Measurements from ENCODE around the gene TMEM123.
"Not testable (repeated sequence)": the region's sequence is repeated elsewhere in the genome, so short reads cannot be mapped to it uniquely, and the experiment has no call there.

Gene TMEM123

DNA sequence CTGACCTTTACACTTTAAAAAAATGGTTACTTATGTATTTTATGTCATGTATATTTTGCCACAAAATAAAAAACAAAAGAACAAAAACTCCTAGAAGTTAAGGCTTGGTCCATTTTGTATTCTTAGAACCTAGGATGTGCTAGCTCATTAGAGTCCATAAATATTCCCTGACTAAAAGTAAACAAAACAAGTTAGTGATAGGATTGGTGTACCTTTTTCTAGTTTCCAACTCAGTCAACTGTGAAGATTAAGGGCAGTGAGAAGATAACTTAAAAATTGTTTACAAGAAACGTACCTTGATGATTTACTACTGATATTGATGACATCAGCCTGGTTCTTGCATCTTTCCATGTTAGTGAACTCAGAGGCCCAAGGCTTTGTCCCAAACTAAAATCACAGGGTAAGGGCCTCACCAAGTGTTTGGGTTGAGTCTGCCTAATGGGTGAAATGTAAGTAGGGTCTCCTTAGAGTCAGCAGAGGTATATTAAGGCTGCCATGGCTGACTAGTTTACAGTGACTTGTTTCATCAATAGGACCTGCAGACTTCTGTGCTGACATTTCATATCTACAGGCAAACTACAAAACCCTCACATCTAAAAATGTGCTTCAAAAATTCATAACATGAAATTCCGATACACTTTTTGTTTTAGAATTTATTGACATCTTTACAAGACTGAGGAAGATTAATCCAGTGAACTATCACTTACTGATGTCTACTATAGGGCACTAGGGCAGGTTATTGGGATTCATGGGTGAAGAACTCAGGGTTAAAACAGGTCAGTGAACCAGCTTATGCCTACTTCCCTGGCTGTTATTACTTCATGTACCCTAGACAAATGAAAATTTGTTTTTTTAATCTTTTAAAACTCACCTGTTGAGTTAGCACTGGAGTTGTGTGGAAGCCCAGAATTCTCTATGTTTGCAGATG lies 4.4 kb downstream of the TMEM123 start:
- no peak for DNase-seq

GRCh38 chr11:102447193-102447592 lies 5.4 kb downstream of the TMEM123 start:
- no peak for DNase-seq

DNA sequence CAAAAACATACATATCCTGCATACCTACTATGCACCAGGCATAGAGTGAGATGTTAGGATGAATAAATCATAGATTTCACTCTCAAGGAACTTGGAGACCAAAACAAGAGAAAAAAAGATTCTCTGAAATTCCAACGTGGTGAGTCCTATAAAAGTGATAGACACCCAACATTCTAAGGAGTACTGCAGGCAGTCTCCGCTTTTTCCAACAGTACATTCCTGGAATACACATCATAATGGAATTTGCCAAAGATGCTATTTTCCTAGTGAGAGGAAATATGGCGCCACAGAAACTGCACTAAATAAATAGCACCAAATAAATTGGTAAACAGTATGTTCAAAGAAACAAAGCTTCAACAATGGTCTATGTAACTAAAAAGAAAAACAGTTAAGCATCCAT lies 6.0 kb downstream of the TMEM123 start:
- no peak for DNase-seq

DNA sequence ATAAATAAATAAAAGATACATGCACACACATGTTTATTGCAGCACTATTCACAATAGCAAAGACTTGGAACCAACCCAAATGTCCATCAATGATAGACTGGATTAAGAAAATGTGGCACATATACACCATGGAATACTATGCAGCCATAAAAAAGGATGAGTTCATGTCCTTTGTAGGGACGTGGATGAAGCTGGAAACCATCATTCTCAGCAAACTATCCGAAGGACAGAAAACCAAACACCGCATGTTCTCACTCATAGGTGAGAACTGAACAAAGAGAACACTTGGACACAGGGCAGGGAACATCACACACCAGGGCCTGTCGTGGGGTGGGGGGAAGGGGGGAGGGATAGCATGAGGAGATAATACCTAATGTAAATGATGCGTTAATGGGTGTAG lies 7.9 kb downstream of the TMEM123 start:
- not testable (repeated sequence) for DNase-seq

- not testable (repeated sequence) for DNase-seq
Observed at GRCh38 chr11:102444142-102444541, 8.4 kb downstream of the TMEM123 start.

DNA sequence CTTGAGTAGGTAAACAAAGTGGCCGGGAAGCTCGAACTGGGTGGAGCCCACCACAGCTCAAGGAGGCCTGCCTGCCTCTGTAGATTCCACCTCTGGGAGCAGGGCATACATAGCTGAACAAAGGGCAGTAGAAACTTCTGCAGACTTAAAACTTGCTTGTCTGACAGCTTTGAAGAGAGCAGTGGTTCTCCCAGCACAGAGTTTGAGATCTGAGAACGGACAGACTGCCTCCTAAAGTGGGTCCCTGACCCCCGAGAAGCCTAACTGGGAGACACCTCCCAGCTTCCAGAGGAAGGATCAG lies 13.6 kb downstream of the TMEM123 start:
- DNase-seq = not testable (repeated sequence)

DNA sequence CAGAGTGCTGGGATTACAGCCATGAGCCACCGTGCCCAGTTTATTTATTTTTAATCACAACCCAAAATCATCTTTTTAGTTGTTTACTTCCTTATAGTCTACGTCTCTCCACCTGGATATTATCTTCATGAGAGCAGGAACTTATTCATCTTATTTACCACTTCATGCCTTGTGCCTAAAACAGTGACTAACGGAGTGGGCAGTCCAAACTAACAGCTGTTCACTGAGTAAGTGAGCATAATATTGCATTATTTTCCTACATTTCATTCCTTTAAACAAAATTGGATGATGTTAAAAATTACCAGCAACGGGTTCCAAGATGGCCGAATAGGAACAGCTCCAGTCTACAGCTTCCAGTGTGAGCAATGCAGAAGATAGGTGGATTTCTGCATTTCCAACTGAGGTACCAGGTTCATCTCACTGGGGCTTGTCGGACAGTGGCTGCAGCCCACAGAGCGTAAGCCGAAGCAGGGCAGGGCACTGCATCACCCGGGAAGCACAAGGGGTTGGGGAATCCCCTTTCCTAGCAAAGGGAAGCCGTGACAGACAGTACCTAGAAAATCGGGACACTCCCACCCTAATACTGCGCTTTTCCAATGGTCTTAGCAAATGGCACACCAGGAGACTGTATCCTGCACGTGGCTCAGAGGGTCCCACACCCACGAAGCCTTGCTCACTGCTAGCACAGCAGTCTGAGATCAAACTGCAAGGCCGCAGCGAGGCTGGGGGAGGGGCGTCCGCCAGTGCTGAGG lies 14.1 kb downstream of the TMEM123 start:
- no peak for DNase-seq

GRCh38 chr11:102437727-102438126 lies 14.8 kb downstream of the TMEM123 start:
- DNase-seq = no peak

- DNase-seq = no peak
Observed at GRCh38 chr11:102436976-102437375, 15.6 kb downstream of the TMEM123 start.

GRCh38 chr11:102436561-102436960 lies 16.0 kb downstream of the TMEM123 start:
- DNase-seq = no peak

- no peak for DNase-seq
Observed at GRCh38 chr11:102435688-102436087, 16.9 kb downstream of the TMEM123 start.

GRCh38 chr11:102433571-102433970 lies 19.0 kb downstream of the TMEM123 start:
- not testable (repeated sequence) for DNase-seq

GRCh38 chr11:102432560-102432959 lies 20.0 kb downstream of the TMEM123 start:
- not testable (repeated sequence) for DNase-seq

- no peak for DNase-seq
Observed at GRCh38 chr11:102431404-102431803, 21.2 kb downstream of the TMEM123 start.

DNA sequence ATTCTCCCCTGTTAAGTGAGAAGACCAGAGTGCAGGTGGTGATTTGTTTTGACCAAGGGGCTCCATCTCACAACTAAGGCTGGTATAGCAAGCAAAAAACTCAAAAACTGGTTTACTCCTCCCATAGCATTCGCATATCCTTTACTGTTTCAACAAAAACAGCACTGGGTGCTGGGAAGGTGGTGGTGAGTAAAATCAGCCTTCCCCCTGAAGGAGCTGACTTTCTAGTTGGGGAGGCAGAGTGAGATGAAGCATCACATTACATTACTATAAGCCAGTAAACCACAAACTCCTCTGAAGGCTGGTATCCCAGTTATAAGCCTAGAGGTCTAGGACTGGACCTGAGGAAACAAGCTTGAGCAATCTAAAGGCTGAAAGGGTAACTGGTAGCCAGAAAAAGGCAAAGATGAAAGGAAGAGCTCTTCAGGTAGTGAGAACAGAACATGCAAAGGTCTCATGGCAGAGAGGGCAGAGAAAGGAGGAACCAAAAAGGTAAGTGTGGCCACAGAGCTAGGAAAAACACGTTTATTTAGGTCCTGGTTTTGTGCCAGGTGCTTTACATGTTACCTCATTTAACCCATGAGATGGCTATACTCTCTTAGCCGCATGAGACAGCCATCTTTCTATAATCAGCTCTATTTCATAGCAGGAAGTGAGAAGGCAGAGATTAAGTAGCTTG lies 22.3 kb downstream of the TMEM123 start:
- no peak for DNase-seq

- DNase-seq = no peak
Observed at GRCh38 chr11:102429691-102430090, 22.9 kb downstream of the TMEM123 start.

DNA sequence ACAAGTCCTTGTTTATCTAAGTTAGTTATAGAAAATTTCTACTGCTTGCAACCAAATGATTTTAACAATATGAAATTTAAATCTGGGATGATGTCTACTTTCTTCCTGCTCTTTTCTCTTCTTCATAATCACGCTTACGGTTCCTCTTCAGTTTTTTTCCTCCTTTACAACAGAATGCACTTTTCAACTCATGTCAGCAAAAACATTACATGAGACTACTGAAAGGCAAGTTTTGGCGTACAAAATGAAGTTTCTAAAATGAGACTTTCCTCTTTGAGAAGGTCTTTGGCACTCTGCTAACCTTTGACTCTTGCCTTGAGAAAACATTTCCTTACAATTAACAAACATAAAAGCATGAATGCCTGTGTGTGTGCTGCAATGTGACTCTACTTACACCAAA lies 23.3 kb downstream of the TMEM123 start:
- DNase-seq = no peak

DNA sequence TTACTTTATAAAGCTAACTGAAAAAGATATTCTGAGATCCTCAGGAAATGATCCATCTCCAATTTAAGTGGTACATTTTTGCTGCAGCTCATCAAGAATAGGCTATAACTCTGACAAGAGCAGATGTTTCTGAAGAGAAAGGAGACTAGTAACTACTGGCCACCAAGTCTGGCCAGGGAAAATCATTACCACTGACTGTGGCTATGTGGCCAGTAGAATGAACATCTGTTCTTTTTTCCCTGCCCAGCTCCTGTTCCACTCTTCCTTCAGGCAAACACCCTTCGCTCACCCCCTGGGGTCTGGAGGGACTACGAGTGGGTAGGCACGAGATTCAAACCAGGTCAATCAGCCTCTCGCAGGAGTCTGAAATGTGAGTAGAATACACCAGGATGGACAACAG lies 23.9 kb downstream of the TMEM123 start:
- DNase-seq = no peak

- no peak for DNase-seq
Observed at GRCh38 chr11:102427068-102427467, 25.5 kb downstream of the TMEM123 start.

- no peak for DNase-seq
Observed at GRCh38 chr11:102426570-102426969, 26.0 kb downstream of the TMEM123 start.

- no peak for DNase-seq
Observed at GRCh38 chr11:102426000-102426399, 26.6 kb downstream of the TMEM123 start.

DNA sequence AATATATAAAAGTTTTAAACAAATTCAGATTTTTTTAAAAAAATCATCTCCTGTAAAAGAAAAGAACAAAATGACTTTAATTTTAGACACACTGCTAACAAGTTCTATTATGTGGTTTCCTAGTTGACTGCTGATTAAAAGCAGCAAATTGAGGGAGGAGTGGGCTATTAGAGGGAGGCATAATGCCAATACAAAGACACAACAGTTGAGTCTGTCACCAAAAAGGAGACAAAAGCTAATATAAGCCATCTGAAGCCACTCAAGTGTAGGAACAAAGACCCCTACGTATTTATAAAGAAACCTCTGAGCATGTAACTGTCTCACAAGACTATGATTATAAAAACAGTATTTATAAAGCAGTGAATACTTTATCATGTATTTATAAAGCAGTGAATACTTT lies 28.6 kb downstream of the TMEM123 start:
- DNase-seq = peak; percentile 24

DNA sequence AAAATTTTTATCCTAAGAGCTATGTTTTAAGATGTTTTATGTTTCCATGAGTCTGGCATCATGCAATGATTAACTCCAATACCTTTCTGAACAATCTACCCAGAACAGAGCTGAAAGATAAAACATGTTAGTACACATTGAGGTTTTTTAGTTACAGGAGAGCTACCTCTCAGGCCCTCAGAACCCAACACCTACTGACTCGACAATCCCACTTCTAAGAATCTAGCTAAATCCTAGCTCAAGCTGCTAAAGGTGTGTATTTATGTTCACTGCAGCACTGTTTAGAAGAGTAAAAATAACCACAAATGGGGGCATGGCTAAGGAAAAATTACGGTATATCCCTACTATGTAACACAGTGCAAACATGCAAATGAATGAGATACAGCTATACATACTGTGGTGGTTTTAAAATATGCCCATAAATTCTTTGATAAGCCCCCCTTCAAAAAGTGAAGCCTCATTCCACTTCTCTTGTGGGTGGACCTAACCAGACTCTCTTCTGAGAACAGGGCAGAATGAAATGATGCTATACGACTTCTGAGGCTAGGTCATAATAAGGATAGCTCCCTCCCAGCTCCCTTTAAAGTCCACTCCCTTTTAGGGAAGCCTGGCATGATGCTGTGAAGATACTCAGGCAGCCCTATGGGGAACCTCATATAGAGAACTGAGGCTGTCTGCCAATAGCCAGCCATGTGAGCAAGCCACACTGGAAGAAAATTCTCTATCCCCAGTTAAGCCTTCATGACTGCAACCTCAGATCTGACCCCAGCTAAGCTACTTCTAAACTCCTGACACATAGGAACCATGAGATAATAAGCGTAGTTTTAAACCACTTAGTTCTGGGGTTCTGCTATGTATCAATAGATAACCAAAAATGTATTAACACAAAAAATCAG lies 29.5 kb downstream of the TMEM123 start:
- no peak for DNase-seq

All from NCI-H2081 treated with DMSO at 0.1 percent for 48 hours (cell line).